GM23248 (cell line): ENCODE results near the gene PFKP. TPM values are rescaled to one million over a fixed set of nuclear protein-coding genes. Genes with fewer than 3 reads are reported as not detected.
"Not testable (repeated sequence)": the region's sequence is repeated elsewhere in the genome, so short reads cannot be mapped to it uniquely, and the experiment has no call there.

Source experiments
- DNase-seq: peaks from one replicate; pipeline ENCODE4 v3.0.0-alpha.2; 2015
- H2AFZ ChIP-seq: fragments of 200-600 bp; sonication (generic); 2 replicates; pipeline ENCODE4 v1.6.1; 2016; ENCODE audit warnings: antibody characterized with exemption
- H3F3A ChIP-seq: fragments of 200-600 bp; sonication (generic); 2 replicates; pipeline ENCODE4 v1.6.1; 2016; ENCODE audit warnings: mild to moderate bottlenecking, antibody characterized with exemption, mixed run types; ENCODE audit not compliant: insufficient read depth
- H3K27ac ChIP-seq: fragments of 200-600 bp; sonication (generic); 2 replicates; pipeline ENCODE4 v1.5.1; 2016; ENCODE audit warnings: mild to moderate bottlenecking
- H3K27me3 ChIP-seq: fragments of 200-600 bp; sonication (generic); replicated peaks from 2 replicates; pipeline ENCODE4 v1.6.1; 2016; ENCODE audit warnings: mild to moderate bottlenecking; ENCODE audit not compliant: insufficient read depth
- H3K36me3 ChIP-seq: fragments of 200-600 bp; sonication (generic); 2 replicates; pipeline ENCODE4 v1.6.1; 2016; ENCODE audit warnings: low read depth, mild to moderate bottlenecking
- H3K4me1 ChIP-seq: fragments of 200-600 bp; sonication (generic); 2 replicates; pipeline ENCODE4 v1.6.1; 2016; ENCODE audit warnings: mild to moderate bottlenecking; ENCODE audit not compliant: insufficient read depth
- H3K4me2 ChIP-seq: fragments of 200-600 bp; sonication (generic); one replicate; pipeline ENCODE4 v1.6.1; 2016; ENCODE audit warnings: mild to moderate bottlenecking; ENCODE audit not compliant: unreplicated experiment
- H3K4me3 ChIP-seq: fragments of 200-600 bp; sonication (generic); 2 replicates; pipeline ENCODE4 v1.5.1; 2016; ENCODE audit warnings: mild to moderate bottlenecking
- H3K79me2 ChIP-seq: fragments of 200-600 bp; sonication (generic); 2 replicates; pipeline ENCODE4 v1.6.1; 2016; ENCODE audit warnings: mild to moderate bottlenecking; ENCODE audit not compliant: insufficient read depth
- H3K9ac ChIP-seq: fragments of 200-600 bp; sonication (generic); 2 replicates; pipeline ENCODE4 v1.6.1; 2016; ENCODE audit warnings: mild to moderate bottlenecking
- H3K9me2 ChIP-seq: fragments of 200-600 bp; sonication (generic); 2 replicates; pipeline ENCODE4 v1.6.1; 2016; ENCODE audit warnings: mixed run types, mild to moderate bottlenecking, moderate library complexity; ENCODE audit not compliant: insufficient read depth
- H3K9me3 ChIP-seq: fragments of 200-600 bp; sonication (generic); one replicate; pipeline ENCODE4 v1.6.1; 2017; ENCODE audit warnings: low read depth
- H4K20me1 ChIP-seq: fragments of 200-600 bp; sonication (generic); 2 replicates; pipeline ENCODE4 v1.6.0; 2016; ENCODE audit not compliant: insufficient read depth
- EZH2 ChIP-seq: fragments of 200-600 bp; sonication (generic); IDR thresholded peaks from 2 replicates; pipeline ENCODE4 v1.6.1; 2018; ENCODE audit warnings: antibody characterized with exemption, mild to moderate bottlenecking; ENCODE audit not compliant: insufficient read depth, poor library complexity, severe bottlenecking
- EZH2phosphoT487 ChIP-seq: fragments of 200-600 bp; sonication (generic); IDR thresholded peaks from 2 replicates; pipeline ENCODE4 v1.6.1; 2018; ENCODE audit warnings: antibody characterized with exemption, moderate library complexity, mild to moderate bottlenecking, low read depth; ENCODE audit not compliant: insufficient read depth
- WGBS, 2 experiments: methylation state at CpG; one replicate each; pipeline ENCODE4 v1.1.6; 2015 to 2017; ENCODE audit warnings: low lambda C conversion rate in 2 of 2, low coverage in 1 of 2; ENCODE audit errors: missing lambda C conversion rate in 2 of 2; 5-methylcytosine and 5-hydroxymethylcytosine counted together
- in situ Hi-C: fragments of 300-500 bp; cut with MboI; formaldehyde crosslinking; loops from 2 replicates; pipeline ENCODE4 v1.15.0; 2020
- polyA plus RNA-seq: library from polyadenylated mRNA; unstranded; fragments of >200 nt; fragmentation: Nextera tagmentation; extraction: Ambion mirVana; gene quantifications from 2 replicates; pipeline ENCODE4 v1.2.1, GENCODE V29; 2016
- total RNA-seq: library from RNA; depleted of rRNA; stranded (reverse); fragments of >200 nt; shearing (Covaris generic); gene quantifications from 2 replicates; pipeline ENCODE4 v1.2.3, GENCODE V29; 2014

The PFKP gene
- total and polyA plus RNA-seq, 2 experiments from 2014 or later = 133 to 159 TPM

- H3K9me2 ChIP-seq = no peaks in the 10 kb centered on the region
- no peak overlapping the region for H2AFZ ChIP-seq
- no peak overlapping the region for H3K4me2 ChIP-seq
- 51 to 63% methylated on average over 7 to 8 of the region's 8 CpGs for WGBS, 2 experiments
- no peak overlapping the region for H3K9ac ChIP-seq
- no peaks in the 10 kb centered on the region for H3K4me1 ChIP-seq
- no peaks in the 10 kb centered on the region for H4K20me1 ChIP-seq
- no peaks in the 10 kb centered on the region for H3K36me3 ChIP-seq
- TF ChIP-seq EZH2 (no peak), EZH2phosphoT487 (no peak)
- in situ Hi-C loops = no loop called here
- no peaks in the 10 kb centered on the region for H3K9me3 ChIP-seq
- H3K27ac ChIP-seq = no peak overlapping the region
- no peaks in the 10 kb centered on the region for H3K79me2 ChIP-seq
- H3K4me3 ChIP-seq = no peak overlapping the region
- H3K27me3 ChIP-seq = no peaks in the 10 kb centered on the region
- DNase-seq = no peak
- H3F3A ChIP-seq = no peaks in the 10 kb centered on the region
These were observed 7.4 kb upstream of the PFKP start for GRCh38 chr10:3059974-3060373.

GRCh38 chr10:3060481-3060889 lies 6.9 kb upstream of the PFKP start:
- Histone ChIP-seq H3K4me3 (no peak overlapping the region), H3K4me1 (no peaks in the 10 kb centered on the region), H3K9ac (no peak overlapping the region), H3K9me3 (no peaks in the 10 kb centered on the region), H4K20me1 (no peaks in the 10 kb centered on the region), H2AFZ (no peak overlapping the region), H3K79me2 (no peaks in the 10 kb centered on the region), H3K36me3 (no peaks in the 10 kb centered on the region), H3K27ac (no peak overlapping the region), H3K4me2 (no peak overlapping the region), H3K27me3 (no peaks in the 10 kb centered on the region), H3F3A (no peaks in the 10 kb centered on the region), H3K9me2 (no peaks in the 10 kb centered on the region)
- in situ Hi-C loops = no loop called here
- TF ChIP-seq EZH2phosphoT487 = no peak
- no peak for TF ChIP-seq EZH2
- no peak for DNase-seq
- WGBS, 2 experiments = 77 to 78% methylated on average over 4 of the region's 4 CpGs

DNA sequence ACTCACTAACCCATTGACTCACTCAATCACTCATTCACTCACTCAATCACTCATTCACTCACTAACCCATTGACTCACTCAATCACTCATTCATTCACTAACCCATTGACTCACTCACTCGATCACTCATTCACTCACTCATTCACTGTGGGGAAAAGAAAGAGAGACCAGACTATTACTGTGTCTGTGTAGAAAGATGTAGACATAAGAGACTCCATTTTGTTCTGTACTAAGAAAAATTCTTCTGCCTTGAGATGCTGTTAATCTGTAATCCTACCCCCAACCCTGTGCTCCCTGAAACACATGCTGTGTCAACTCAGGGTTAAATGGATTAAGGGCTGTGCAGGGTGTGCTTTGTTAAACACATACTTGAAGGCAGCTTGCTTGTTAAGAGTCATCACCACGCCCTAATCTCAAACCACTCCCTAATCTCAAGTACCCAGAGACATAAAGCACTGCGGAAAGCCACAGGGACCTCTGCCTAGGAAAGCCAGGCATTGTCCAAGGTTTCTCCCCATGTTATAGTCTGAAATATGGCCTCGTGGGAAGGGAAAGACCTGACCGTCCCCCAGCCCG lies 5.9 kb upstream of the PFKP start:
- H3K9me3 ChIP-seq, H3K9ac ChIP-seq, H3K4me2 ChIP-seq, H3K9me2 ChIP-seq, H3K27ac ChIP-seq, H3K36me3 ChIP-seq, H3K79me2 ChIP-seq, DNase-seq, H3K4me3 ChIP-seq, H2AFZ ChIP-seq, in situ Hi-C loops, H3K4me1 ChIP-seq, H3K27me3 ChIP-seq, H4K20me1 ChIP-seq, H3F3A ChIP-seq: not testable (repeated sequence)
- 55 to 63% methylated on average over 5 to 6 of the region's 6 CpGs for WGBS, 2 experiments

- in situ Hi-C loops = no loop called here
- no peaks in the 10 kb centered on the region for H3K27me3 ChIP-seq
- no peak overlapping the region for H3K4me2 ChIP-seq
- H2AFZ ChIP-seq = no peak overlapping the region
- no peaks in the 10 kb centered on the region for H3K36me3 ChIP-seq
- no peaks in the 10 kb centered on the region for H3K4me1 ChIP-seq
- H3K79me2 ChIP-seq = no peaks in the 10 kb centered on the region
- no peak overlapping the region for H3K27ac ChIP-seq
- DNase-seq = no peak
- H3K9me2 ChIP-seq = no peaks in the 10 kb centered on the region
- H3F3A ChIP-seq = no peaks in the 10 kb centered on the region
- no peaks in the 10 kb centered on the region for H4K20me1 ChIP-seq
- 52 to 71% methylated on average over 4 to 5 of the region's 6 CpGs for WGBS, 2 experiments
- no peak overlapping the region for H3K9ac ChIP-seq
- no peaks in the 10 kb centered on the region for H3K9me3 ChIP-seq
- H3K4me3 ChIP-seq = no peak overlapping the region
- TF ChIP-seq EZH2 = no peak
- TF ChIP-seq EZH2phosphoT487 = no peak
These were observed 4.7 kb upstream of the PFKP start for GRCh38 chr10:3062502-3063186.
